ENCODE data around the gene FGF7.
"Not testable (repeated sequence)": the region's sequence is repeated elsewhere in the genome, so short reads cannot be mapped to it uniquely, and the experiment has no call there.

FGF7 gene, protein sequence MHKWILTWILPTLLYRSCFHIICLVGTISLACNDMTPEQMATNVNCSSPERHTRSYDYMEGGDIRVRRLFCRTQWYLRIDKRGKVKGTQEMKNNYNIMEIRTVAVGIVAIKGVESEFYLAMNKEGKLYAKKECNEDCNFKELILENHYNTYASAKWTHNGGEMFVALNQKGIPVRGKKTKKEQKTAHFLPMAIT

GRCh38 chr15:49423021-49423420 lies at the start of gene FGF7:
TSS of gene FGF7 (plus strand) at chr15:49423242. CDS start at chr15:49424298, 1,056 bp downstream.
- DNase-seq (ENCODE audit: low read depth), result peak; percentile 79

DNA sequence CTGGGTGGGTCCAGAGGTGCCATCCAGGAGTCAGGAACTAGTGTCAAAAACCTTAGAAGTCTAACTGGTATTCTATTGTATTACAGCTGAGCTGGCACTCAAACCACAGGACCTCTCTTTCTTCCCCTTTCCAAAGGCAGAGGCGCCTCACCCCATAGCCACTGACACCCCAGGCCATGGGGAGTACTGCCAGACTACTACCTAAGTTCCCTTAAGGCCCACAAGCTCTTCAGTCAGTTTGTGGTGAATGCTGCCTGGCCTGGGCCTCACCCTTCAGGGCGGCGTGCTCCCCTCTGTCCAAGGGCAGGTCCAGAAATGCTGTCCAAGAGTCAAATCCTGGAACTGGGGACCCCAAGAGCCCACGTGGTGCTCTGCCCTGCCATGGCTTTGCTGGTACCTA lies 43.0 kb upstream of the FGF7 start:
- DNase-seq (ENCODE audit: low read depth), result no peak

DNA sequence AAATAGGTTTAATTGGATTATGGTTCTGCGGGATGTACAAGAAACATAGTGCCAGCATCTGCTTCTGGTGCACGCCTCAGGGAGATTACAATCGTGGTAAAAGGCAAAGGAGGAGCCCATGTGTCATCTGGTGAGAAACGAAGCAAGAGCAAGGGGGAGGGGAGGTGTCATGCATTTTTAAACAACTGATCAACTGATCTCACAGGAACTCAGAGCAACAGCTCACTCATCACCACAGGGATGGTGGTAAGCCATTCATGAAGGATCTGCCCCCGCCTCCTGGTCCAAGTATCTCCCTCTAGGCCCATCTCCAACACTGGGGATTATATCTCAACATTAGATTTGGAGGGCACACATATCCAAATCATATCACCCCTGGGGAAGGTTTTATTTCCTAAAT lies 42.1 kb upstream of the FGF7 start:
- DNase-seq (ENCODE audit: low read depth), result no peak

- no peak for DNase-seq (ENCODE audit: low read depth)
Observed at GRCh38 chr15:49382394-49382793, 40.6 kb upstream of the FGF7 start.

GRCh38 chr15:49383266-49383665 lies 39.8 kb upstream of the FGF7 start:
- peak; percentile 29 for DNase-seq (ENCODE audit: low read depth)

DNA sequence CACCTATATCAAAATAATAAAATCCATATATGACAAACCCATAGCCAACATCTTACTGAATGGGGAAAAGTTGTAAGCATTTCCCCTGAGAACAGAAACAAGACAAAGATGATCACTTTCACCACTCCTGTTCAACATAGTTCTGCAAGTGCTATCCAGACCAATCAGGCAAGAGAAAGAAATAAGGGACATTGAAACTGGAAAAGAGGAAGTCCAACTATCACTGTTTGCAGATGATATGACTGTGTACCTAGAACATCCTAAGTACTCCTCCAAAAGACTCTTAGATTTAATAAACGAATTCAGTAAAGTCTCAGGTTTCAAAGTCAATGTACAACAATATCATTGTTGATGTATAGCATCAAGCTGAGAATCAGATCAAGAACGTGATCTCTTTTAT lies 35.6 kb upstream of the FGF7 start:
- DNase-seq (ENCODE audit: low read depth), result no peak

GRCh38 chr15:49402515-49403296 lies 20.3 kb upstream of the FGF7 start:
- not testable (repeated sequence) for DNase-seq (ENCODE audit: low read depth)

- DNase-seq (ENCODE audit: low read depth), result no peak
Observed at GRCh38 chr15:49406352-49407118, 16.5 kb upstream of the FGF7 start.

DNA sequence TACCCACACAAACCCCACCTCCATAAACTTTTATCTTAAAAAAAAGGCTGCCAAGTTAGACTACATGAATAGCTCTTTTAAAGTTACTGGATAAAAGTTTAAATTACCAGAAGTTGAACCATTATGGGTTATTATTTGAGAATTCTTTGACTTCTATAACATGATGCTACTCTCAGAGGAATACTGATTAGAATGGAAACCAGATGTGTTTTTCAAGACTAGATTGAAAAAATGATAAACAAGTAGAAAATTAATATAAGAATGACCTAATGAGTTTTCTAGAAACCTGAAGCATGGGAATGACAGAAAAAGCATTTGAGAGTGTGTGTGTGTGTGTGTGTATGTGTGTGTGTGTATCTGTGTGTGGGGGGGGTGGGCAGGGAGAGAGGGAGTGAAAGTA lies 12.4 kb upstream of the FGF7 start:
- no peak for DNase-seq (ENCODE audit: low read depth)

GRCh38 chr15:49412797-49413196 lies 10.2 kb upstream of the FGF7 start:
- DNase-seq (ENCODE audit: low read depth), result no peak

DNA sequence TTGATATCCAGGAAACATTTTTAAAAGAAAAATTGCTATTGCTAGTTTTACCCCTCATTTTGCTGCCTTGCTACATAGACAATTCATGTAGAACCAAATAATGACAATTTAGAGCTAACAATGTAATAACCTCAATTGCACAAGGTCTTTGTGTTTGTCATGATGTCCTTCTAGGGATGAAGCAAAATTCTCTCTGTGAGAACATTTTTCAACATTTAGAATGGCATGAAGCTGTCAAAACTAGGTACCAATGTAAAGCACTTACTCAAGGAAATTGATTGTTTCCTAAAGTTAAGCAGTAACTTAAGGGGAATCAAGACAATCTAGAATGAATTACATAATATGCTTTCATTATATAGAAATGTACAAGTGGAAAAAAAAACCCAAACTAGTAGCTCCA lies 7.9 kb upstream of the FGF7 start:
- no peak for DNase-seq (ENCODE audit: low read depth)

- DNase-seq (ENCODE audit: low read depth), result peak; percentile 77
Observed at GRCh38 chr15:49415638-49416037, 7.4 kb upstream of the FGF7 start.

DNA sequence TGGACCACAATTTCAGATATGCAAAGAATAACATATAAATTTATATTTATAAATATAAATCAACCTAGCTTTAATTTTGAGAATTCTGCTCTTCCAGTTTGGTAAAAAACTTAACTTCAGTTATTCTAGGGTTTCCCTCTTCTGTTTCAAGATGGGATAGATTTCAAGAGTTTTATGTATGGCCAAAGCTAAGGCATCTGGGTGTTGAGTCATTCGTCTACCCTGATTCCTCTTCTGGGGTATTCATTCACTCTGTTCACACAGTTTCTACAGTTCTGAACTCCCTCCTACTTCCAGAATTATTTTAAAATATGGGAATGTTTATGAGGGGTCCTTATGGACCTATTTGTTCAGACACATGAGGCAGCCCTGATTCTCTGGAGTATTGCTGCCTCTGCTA lies 4.2 kb upstream of the FGF7 start:
- DNase-seq (ENCODE audit: low read depth), result no peak

DNA sequence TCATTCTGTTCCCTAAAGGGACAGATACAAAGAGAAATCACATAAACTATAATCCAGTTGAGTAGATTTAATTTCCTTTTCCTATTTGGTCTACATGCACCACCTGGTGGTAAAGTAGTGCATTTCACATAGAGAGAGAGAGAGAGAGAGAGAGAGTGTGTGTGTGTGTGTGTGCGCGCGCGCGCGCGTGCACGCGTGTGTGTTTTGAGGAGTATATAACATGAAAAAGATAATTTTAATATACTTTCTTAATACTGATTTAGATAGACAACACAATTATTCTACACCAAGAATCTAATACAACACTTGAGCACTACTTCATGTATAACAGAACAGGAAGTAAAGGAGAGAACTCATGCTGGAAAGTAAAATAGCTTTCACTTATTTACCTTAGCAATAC lies 1.1 kb upstream of the FGF7 start:
- DNase-seq (ENCODE audit: low read depth), result peak; percentile 47

- no peak for DNase-seq (ENCODE audit: low read depth)
Observed at GRCh38 chr15:49423901-49424550, 984 bp downstream of the FGF7 start.

DNA sequence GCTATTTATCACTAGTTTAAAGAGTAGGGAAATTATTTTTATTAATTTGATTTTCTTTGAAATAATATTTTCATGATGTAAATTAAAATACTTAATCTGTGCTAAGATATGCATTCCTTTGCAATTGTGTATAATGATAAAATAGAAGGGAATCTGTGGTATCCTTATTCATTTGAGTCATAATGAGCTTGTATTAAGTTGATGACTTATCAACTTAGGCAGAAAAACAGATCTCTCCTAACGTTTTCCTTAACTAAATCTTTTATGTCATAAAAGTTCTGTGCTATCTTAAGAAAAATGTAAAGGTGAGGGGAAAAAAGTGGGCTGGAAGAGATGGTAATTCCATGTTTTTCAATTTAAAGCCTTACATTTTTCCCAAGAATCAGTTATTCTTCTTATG lies 1.9 kb downstream of the FGF7 start:
- no peak for DNase-seq (ENCODE audit: low read depth)

DNA sequence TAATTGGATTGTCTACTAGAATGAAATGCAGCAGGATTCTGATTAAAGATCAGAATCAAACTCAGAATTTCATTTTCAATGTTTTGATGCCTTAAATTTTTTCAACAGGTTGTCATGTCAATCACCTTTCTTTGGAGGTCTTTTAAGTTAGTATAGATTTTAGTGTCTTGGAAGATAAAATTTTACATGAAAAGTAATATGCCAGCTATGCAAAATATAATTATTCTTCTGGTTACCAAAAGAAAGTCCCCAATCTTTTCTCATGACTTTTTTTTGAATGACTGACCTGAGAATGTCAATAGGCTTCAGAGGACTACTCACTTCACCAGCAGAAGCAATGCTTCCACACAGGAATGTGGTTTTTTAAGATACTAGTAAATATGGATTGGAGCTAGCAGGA lies 4.3 kb downstream of the FGF7 start:
- DNase-seq (ENCODE audit: low read depth), result no peak

- DNase-seq (ENCODE audit: low read depth), result peak; percentile 65
Observed at GRCh38 chr15:49428409-49429095, 5.5 kb downstream of the FGF7 start.

DNA sequence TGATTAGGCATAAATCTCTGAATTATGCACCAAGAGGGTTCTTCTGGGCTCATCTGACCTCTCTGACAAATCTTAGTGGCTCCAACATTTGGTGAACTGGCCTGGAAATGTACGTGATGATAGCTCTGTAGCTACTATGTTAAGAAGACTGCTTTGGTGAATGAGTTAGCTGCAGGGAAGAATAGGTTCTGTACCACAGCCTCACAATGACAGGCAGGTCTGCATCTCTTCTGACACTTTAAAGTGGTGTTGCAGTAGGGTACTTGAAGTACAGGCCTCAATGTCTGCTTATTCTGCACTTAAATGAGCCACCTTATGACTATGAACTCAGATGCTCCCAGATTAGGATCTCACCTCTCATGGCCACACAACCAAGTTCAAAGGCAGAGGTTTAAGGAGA lies 7.0 kb downstream of the FGF7 start:
- DNase-seq (ENCODE audit: low read depth), result no peak

DNA sequence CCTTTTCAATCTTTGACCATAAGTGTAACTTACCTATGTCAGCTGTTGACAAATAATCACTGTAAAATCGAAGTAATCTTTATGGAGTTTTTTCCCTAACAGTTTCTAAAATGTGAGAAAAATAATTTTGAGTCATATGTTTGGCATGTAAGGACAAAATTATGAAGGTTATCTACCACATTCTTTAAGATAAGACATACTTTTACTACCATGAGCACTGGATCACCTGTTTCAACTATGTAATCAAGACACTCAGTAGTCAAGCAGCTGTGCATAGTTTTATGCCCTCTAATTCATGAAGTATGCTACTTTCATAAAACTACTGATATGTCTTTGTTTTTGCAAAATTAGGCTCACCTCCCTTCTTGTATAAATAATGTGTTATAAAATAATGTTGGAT lies 12.1 kb downstream of the FGF7 start:
- no peak for DNase-seq (ENCODE audit: low read depth)

- DNase-seq (ENCODE audit: low read depth), result no peak
Observed at GRCh38 chr15:49436751-49437150, 13.7 kb downstream of the FGF7 start.
